Heart left ventricle (tissue), 13 donors: ENCODE results near the gene FOXK2.

Experiments used
- CTCF ChIP-seq, 12 donors: fragments of 200-600 bp; sonication (generic) in 4 of 12; IDR thresholded peaks; one replicate each; pipeline versions ENCODE4 v1.5.0 to v1.8.0; 2018 to 2022; ENCODE audit warnings: antibody characterized with exemption in 12 of 12, mild to moderate bottlenecking in 5 of 12
- POLR2A ChIP-seq, 2 donors: fragments of 450-650 bp; IDR thresholded peaks; one replicate each; pipeline ENCODE4 v1.6.1; 2017; ENCODE audit warnings: antibody characterized with exemption in 2 of 2, mild to moderate bottlenecking in 2 of 2, moderate library complexity in 2 of 2
- donor health status: ischemic (EF 13 %, LVEDD 7.1; RV severe dilation, severe dysfunction).
- donor health status: DM: no; HTN: yes; CAD: no.
- donor health status: DM: no; HTN: no; CAD: no.
- donor health status: ischemic (EF 25% LVEDD 6.9; RV normal size, moderate dysfunction).
- donor health status: ischemic (EF 25% LVEDD 5.7; RV mildly dilated, moderate dysfunction).
- donor health status: ischemic (EF 35%, LVEDD 5.7; RV mildly dilated, moderate dysfunction).
- donor health status: nonischemic (EF 11% LVEDD 7.7; RV severe dilation, severe dysfunction).
- donor health status: DM: yes; HTN: yes; CAD: no.
- donor health status: PGD.
- donor health status: ischemic (EF 29% LVEDD 5.4; RV normal size, mild dysfunction).
- donor health status: nonischemic (EF 23%, LVEDD 6.1; RV moderate dilation, normal function).

GRCh38 chr17:82589851-82590180 lies 70.3 kb downstream of the FOXK2 start:
- TF ChIP-seq CTCF (IDR thresholded peaks at IDR 0.05) (no peak), POLR2A (IDR thresholded peaks at IDR 0.05) (no peak)
